HPDE6-E6E7 (cell line): Measurements from ENCODE around the gene MCM3.

ENCODE experiments used
- DNase-seq: peaks from one replicate; pipeline ENCODE4 v3.0.0; 2011; ENCODE audit warnings: missing footprints; ENCODE audit errors: extremely low spot score

MCM3 gene

DNA sequence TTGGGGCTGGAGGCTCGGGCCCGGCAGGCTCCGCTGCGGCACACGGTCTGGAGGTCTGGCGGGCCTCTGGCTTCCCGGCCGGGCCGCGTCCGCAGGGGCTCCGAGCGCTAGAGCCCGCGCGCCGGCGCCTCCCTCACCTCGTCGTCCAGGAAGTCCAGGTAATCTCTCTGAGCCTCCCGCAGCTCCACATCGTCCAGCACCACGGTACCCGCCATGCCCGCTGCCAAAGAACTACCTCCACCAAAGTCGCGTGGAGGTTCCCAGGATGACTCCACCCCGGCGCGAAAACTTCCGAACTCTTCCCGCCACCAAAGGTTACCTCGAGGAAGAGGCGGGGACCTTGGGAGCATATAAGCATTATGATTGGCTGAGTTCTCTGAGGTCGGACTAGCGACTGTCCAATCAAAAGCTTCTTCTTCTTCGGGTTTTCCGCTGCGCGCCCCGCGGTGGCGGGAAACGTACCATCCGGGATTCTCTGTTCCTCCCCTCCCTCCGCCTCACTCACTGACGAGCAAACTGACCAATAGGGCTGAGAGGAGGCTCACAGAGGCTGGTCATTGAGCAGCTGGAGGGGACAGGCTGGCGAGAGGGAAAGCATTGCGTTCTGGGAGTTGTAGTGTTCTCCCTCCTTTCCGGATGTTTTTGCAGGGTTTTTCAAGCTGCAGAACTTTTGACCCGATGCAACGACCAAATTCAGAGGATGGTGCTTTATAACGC lies at the start of gene MCM3:
Gene MCM3, minus strand, starts transcription at position 283 of the 717 bp plus-strand sequence. Its CDS starts 68 bp downstream, at position 215.
- peak; percentile 96 for DNase-seq

DNA sequence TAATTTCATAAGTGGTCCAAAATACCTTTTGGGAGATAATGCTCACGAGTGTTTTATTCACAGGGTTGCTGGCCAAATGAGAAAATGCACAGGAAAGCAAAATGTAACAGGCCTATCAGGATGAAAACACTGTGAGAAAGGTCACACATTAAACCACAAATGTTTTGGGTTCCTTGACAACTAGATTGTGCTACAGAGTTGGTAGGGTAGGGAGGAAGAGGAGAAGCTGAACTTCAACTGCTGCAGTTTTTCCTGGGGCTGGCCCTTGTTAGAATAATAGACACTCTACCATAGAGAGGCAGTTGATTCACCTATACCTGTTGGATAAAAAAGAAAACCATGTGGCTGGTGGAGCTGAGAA lies 49.3 kb upstream of the MCM3 start:
- no peak for DNase-seq

DNA sequence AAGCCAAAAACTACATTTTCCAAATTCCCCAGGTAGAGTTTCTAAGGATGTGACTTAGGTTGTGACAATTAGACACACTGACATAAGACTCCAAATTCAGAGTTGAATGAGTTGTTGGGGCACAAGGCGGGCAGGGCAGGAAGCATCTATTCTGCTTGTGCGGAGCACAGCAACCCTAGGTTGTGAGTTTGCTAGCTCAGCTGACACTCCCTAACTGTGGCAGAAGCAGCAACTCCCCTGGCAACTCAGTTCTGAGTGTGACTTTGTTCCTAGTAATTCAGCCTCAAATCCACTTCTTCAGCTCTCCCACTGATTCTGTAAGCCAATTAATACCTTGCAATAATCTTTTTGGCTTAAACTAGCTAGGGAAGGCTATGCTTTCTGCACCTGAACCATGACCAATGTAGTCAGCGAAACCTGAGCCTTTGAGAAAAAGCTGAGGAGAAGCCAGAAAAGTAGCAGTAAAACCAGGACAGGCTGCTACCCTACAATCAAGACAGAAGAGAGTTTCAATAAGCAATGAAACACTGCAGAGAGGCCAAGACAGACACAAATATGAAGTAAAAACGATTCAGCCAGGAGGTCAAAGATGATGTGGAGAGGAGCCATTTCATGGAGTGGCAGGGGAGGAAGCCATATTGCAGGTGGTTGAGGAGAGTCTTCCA lies 47.4 kb upstream of the MCM3 start:
- DNase-seq: no peak

DNA sequence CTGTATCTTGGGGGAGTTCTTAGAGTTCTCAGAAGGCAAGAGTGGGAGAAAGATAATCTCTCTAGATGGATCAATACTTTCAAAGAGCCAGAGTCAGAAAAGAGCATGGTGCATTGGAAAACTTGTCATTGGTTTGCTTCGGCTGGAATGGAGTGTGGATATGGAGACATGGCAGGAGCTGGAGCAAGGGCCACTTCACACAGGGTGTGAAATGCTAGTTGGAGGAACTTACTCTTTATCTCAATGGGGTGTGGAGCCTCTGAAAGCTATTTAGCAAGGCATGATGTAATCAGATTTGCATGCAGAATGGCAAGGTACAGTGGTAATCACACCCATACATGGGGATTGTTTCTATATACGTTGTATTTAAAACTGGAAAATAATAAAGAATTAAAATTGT lies 45.9 kb upstream of the MCM3 start:
- no peak for DNase-seq

DNA sequence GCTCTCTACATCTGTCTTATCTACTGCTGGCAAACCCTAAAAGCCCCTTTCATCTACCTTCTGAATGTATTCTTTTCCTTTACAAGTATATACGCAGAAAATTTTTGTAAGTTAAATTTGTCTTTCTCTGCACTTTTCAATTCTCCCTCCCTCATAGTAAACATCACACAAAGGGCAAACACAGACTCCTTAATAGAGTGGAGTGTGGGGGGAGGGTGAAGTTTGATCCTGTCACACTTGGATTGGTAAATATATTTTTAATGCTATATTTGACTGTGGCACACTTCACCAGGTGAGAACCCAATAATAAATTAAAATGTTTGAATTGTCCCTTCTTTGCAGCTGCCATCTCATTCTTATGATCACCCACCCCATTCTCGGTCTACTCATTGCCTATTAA lies 44.2 kb upstream of the MCM3 start:
- no peak for DNase-seq

DNA sequence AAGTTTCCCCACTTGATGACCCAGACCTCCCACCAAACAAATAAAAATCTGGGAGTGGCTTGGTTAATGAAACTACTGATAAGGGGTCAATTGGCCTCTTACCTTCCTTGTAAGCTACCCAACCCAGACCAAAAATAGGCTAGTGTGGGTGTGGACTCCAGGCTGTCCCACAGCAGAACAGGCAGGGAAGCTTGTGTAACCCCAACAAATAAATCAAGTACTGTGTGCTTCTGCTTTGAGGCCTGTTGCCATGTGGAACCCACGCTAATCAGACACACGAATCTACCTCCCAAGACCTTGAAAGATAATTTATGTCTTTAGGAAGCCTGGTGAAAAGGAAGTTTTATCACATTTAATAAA lies 43.7 kb upstream of the MCM3 start:
- DNase-seq: no peak

DNA sequence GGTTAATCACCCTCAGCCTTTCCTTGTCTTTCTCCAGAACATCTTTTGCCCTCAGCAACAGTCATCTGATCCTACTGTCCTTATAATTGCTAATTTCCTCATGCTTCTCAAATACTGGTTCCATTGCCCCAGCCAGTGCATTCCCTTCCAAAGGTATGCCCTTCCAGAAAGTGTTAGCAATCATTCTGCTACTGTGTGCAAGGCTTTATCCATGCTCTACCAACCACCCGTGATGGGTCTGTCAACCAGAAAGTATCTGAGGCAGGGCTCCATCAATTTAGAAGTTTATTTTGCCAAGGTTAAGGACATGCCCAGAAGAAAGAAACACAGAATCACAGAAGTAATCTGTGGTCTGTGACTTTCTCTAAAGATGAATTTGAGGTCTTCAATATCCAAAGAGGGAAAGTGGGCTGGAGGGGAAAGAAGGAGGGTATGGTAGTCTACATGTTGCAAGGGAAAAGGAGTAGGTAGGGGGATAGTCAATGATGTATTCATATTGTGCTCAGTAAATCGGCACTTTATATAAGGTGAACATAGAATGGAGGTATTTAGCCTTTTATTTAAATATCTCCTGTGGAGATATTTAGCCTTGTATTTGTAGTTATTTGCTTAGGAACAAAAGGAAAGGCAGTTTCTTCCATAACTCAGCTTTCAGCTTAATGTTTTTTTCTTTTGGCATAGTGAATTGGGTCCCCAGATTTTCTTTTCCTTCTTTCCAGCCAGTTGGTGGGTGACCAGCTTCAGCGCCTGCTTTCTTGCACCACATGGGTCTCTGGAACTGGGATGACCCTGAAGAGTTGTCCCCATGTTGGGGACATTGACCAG lies 42.2 kb upstream of the MCM3 start:
- no peak for DNase-seq

DNA sequence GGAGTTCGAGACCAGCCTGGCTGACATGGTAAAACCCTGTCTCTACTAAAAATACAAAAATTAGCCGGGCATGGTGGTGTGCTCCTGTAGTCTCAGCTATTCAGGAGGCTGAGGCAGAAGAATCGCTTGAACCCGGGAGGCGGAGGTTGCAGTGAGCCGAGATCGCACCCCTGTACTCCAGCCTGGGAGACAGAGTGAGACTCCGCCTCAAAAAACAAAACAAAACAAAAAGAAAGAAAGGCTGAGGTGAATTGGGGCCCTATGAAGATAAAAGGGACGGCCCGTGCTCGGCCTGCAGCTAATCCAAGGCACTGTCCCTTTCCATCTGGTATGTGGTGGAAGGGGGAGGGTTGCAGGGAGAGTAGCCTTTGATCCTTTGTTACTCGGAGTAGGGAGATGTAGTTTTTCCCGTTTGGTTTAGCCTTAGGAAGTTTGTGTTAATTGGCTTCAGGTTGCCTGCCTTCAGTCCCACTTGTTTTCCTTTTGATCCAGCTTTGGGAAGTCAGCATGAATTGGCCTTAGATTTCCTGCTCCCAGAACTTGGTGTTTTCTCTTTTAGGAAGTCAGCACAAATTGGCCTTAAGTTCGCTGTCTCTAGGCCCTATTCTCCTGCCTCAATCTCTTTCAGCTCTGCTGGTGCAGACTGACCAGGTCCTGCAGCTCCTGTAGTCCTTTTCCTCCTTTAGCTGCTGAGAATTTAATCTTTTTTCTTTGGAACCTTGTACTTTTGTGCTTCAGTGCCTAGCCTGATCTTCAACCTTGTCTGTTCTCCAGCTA lies 41.3 kb upstream of the MCM3 start:
- DNase-seq: no peak

DNA sequence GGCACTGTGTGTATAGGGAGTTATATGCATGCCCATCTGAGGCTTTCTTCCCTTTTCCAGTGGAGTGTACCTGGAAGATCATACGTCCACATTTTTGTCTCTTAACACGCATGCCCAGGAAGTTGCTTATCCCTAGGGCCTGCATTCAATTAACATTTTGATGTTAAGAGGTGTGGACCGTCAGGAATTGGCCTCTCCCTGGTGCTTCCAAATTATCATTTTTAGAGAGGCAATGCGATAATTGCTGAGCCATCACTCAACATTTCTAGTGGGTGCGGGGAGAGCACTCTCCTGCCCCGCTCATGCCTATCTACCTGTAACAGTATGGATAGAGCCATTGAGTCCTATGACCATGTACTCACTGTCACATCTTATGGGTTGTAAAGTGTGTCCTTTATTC lies 39.6 kb upstream of the MCM3 start:
- DNase-seq: no peak

DNA sequence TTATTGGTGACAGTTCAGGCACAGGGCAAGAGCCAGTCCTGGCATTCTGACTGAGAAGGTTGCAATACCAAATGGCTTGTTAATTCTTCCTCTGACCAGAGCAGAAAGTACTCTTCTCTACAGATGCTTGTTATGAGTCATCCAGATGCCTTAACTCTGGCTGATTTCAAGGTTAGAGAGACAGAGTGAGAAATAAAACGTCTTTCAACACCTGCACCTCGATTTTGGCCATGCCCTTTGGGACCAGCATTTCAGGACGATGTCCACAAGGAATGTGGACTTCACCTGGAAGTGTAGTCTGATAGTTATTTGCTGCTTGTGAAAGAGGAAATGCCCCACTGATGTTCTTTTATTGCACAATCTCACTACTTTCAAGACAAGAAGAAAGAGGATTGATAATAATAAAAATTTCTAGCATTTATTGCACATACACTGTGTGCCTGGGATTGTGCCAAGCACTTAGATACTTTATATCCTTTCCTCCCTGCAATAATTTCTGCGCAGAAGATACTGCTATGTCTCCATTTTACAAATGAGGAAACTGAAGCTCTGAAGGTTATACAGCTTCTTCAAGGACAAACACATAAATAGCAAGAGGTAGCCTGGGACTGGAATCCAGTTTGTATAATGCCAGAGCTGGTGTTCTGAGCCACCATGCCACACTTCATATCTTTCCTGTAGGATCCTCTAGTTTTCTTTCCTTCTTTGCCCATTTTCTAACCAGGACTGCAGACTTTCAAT lies 33.5 kb upstream of the MCM3 start:
- peak; percentile 38 for DNase-seq

DNA sequence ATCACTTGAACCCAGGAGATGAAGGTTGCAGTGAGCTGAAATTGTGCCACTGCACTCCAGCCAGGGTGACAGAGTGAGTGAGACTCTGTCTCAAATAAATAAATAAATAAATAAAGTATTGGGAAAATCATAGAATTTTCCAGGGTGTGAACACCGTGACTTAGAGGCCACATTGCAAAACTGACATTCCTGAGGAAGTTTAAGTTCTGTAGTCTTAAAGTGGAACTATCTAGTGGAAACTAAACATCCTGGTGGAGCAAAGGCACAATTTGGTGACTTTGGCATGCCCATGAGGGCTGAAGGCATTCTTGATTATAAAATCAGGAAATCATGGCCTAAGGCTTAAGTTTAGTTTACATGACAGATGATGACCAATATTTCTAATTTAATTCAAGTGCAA lies 32.7 kb upstream of the MCM3 start:
- DNase-seq: no peak

DNA sequence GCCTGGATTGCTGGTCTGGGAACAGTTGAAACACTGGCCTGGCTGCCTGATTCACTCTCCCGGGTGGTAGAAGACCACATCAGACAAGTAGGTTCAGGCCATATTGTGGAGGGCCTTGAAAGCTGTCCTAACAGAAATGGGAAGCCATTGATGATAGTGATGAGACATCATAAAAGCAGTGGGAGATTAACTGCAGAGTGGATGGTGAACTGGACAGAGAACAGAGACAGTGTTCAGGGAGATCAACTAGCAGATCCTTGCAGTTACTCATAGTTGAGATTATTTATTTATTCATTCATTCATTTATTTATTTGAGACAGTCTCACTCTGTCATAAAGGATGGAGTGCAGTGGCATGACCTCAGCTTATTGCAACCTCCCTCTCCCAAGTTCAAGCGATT lies 30.2 kb upstream of the MCM3 start:
- DNase-seq: no peak

DNA sequence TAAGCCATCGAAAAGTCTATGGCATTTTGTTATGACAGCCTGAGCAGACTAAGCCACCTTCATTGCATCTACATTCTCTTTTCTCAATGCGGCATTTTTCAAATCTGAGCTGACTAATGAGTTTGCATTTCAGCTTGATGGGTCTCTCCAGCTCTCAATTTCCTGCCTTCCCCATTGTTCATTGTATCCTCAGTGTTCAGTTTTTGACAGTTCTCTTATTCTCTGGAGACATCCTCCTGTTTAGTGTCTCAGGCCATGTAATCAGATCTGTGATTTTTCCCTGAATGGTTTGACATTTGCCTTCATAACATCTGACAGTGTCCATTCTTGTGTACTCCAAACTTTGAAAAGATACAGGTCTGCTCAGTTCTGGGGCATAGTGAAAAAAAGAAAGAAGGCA lies 27.9 kb upstream of the MCM3 start:
- no peak for DNase-seq

DNA sequence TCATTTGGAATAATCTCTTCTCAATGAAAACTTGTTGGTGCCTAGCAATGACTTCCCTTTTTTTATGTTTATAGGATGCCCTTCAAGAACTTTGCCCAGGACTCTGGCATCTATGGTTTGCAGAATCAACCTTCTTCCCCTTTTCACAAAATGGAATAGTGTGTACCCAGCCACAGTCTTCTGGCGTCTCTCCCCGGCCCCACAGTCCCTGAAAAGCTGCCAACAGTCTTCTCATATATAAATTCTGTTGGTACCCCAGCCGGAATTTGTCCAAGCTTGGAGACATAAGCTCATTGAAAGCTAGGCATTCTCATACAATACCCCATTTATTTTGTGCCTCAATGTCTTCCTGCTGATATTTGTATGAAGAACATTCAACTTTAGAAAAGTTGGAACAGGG lies 26.4 kb upstream of the MCM3 start:
- no peak for DNase-seq

DNA sequence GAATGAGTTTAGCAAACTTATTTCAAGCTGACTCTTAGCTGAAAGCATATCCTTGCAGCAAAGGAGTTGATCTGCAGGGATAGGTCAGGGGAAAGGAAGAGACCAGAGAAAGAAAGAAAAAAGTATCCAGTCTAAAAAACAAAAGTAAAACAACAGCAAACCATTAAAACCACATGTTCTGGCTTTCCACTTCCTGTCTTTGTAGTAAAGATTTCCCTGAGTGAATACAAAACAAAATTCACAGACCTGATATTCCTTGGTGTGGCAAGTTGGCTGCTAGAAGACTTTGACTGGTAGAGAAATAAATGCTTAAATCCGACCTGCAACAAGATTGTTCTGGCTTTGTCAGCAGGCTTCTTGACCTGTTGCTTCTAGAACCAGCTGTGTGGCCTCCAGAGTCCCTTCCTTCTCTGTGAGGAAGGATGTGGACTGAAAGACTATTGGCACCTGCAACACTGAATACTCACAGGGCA lies 23.4 kb upstream of the MCM3 start:
- no peak for DNase-seq

DNA sequence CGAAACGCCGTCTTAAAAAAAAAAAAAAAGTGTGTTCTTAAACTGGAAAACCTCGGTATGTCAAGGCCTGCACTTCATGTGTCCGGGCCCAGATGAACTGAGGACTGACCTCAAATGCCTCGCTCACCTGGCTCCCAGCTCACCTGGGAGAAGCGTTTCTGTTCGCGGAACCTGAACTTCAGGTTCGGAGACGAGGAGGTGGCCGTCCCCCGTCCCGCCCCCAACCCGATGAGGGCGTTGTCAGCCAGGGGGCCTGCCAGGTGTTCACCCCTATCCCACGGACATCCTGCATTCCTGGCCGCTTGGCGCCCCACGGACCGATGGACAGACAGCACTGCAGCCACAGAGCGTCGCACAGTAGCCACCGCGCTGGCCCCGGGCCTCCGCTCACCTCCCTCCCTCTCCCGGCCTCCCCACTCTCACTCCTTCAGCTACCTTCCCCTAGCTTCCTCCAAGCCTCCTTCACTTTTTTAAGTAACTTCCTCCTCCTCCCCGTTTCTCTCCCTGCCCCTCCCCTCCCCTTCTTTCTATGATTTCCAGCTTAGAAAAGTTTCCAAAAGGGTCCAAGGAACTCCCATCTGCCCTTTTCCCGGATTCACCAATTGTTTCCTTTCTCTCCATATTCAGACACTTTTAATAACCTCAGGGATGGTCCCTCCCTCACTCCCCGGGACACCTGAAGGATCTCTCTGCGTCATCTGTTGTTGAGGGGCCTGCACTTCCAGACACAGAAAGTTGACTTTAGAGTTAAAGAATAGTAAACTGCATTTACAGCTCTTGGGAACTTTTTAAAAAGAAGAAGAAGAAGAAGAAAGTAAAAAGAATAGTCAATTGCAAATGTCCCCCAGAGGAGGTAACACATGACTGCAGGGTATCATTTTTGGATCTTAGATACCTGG lies 22.7 kb upstream of the MCM3 start:
- DNase-seq: no peak

DNA sequence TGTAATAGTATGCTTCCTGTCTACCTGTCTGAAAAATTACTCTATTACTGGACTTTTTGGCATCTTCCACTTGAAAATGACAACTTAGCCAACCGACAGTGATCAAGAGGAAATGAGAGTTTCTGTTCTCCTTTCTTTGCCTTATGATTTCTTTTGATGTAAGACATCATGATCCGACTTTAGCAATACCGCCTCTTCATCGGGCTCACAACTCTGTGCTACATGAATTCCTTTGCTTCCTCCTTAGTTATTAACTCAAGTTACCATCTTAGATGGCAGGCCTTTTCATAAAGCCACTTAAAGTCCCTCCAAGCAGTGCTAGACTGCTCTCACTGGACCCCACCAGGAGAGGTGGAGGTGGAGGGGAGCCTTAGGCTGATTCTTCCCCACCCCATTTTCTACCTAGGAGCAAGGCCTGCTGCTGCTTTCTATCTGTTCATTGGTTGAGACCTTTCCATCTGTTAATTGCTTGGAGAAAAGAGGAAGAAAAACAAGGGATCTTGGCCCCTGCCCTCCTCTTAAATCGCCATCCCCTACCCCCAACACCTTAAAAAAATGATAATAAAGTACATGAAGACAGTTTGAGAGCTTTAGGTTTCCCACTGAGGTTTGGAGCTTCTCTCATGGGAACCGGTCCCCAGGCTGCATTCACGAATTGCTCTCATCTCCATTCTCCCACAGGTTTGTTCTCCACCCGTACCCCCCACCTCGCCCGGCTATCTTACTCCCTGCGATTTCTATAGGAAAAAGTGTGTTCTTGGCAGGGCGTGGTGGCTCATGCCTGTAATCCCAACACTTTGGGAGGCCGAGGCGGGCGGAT lies 21.6 kb upstream of the MCM3 start:
- DNase-seq: no peak

DNA sequence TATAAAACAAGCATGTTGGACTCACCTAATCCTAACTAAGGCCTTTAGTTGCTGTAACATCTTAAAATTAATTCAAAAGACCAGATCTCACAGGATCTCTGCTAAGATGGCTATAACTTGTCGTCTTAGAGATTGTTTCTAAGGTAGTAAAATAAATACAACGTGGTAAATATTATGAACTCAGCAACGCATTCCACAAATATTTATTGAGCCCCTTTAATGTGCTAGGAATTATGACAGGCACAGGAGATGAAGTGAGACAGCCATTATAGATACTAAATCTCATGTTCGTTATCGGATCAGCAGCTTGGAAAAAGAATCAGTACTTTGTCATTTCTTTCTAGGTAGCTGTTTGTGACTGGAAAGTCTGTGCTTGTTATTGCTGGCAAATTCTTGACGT lies 20.9 kb upstream of the MCM3 start:
- DNase-seq: no peak

DNA sequence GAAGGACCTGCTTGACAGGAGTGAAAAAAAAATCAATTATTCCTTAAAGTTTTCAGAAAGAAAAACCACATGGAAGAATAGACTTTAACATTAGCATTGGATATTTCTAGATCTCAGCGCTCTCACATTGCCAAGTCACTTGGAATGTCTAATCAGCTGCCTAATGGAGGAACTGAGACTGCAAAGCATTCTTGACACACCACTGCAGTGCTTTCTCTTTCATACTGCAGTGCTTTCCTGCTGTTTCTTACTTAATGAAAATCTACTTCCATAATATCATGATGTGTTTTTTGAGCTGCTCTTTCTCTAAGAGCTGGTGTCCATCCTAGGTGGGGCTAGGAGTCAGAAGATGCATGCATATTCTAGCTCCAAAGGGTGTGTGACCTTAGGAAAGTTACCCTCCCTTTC lies 20.4 kb upstream of the MCM3 start:
- no peak for DNase-seq
